Renal cortex interstitium (tissue), 11 donors: ENCODE data around the gene NARS2. TPM values are rescaled to one million over a fixed set of nuclear protein-coding genes. Genes with fewer than 3 reads are reported as not detected.
"Not testable (repeated sequence)": the region's sequence is repeated elsewhere in the genome, so short reads cannot be mapped to it uniquely, and the experiment has no call there.

Experiments used
- DNase-seq, 11 donors: peaks; one replicate each; pipeline ENCODE4 v3.0.0-alpha.2; 2013; ENCODE audit warnings: low read depth in 9 of 11, low spot score in 4 of 11; ENCODE audit errors: extremely low read depth in 1 of 11
- polyA plus RNA-seq, 3 donors: library from polyadenylated mRNA; unstranded; fragments of 120-200 nt; gene quantifications; one replicate each; pipeline ENCODE4 v1.2.1, GENCODE V29; 2013; ENCODE audit not compliant: insufficient read length in 3 of 3

The NARS2 gene
- polyA plus RNA-seq, 3 donors, result 41.6 to 47.0 (median 44.6) TPM

GRCh38 chr11:78465169-78465942, 109.3 kb downstream of the NARS2 start:
- DNase-seq, result no peak

- DNase-seq, result not testable (repeated sequence)
These were observed 109.9 kb downstream of the NARS2 start for GRCh38 chr11:78464787-78465168.

GRCh38 chr11:78460471-78460870, 114.2 kb downstream of the NARS2 start:
- DNase-seq, result no peak

- no peak for DNase-seq
These were observed 114.9 kb downstream of the NARS2 start for GRCh38 chr11:78459738-78460137.

- no peak for DNase-seq
These were observed 117.2 kb downstream of the NARS2 start for GRCh38 chr11:78457448-78457847.

GRCh38 chr11:78453140-78453935, 121.3 kb downstream of the NARS2 start:
- DNase-seq, result no peak

- no peak for DNase-seq
These were observed 123.1 kb downstream of the NARS2 start for GRCh38 chr11:78451371-78452150.

- no peak for DNase-seq
These were observed 123.8 kb downstream of the NARS2 start for GRCh38 chr11:78450866-78451265.

GRCh38 chr11:78449866-78450265, 124.8 kb downstream of the NARS2 start:
- DNase-seq, result no peak

- no peak for DNase-seq
These were observed 128.5 kb downstream of the NARS2 start for GRCh38 chr11:78446210-78446609.

- no peak for DNase-seq
These were observed 129.9 kb downstream of the NARS2 start for GRCh38 chr11:78444726-78445125.

- no peak for DNase-seq
These were observed 132.7 kb downstream of the NARS2 start for GRCh38 chr11:78441956-78442355.

GRCh38 chr11:78438298-78438975, 136.2 kb downstream of the NARS2 start:
- DNase-seq, result no peak

GRCh38 chr11:78432956-78433355, 141.7 kb downstream of the NARS2 start:
- DNase-seq, result no peak

GRCh38 chr11:78432058-78432515, 142.6 kb downstream of the NARS2 start:
- no peak for DNase-seq

GRCh38 chr11:78429660-78430059, 145.0 kb downstream of the NARS2 start:
- DNase-seq, result no peak

- no peak for DNase-seq
These were observed 145.5 kb downstream of the NARS2 start for GRCh38 chr11:78429209-78429608.

GRCh38 chr11:78428773-78429172, 145.9 kb downstream of the NARS2 start:
- DNase-seq, result no peak

- DNase-seq, result no peak
These were observed 146.4 kb downstream of the NARS2 start for GRCh38 chr11:78428266-78428636.
